ENCODE measurements around the gene ASXL1.

Gene ASXL1

DNA sequence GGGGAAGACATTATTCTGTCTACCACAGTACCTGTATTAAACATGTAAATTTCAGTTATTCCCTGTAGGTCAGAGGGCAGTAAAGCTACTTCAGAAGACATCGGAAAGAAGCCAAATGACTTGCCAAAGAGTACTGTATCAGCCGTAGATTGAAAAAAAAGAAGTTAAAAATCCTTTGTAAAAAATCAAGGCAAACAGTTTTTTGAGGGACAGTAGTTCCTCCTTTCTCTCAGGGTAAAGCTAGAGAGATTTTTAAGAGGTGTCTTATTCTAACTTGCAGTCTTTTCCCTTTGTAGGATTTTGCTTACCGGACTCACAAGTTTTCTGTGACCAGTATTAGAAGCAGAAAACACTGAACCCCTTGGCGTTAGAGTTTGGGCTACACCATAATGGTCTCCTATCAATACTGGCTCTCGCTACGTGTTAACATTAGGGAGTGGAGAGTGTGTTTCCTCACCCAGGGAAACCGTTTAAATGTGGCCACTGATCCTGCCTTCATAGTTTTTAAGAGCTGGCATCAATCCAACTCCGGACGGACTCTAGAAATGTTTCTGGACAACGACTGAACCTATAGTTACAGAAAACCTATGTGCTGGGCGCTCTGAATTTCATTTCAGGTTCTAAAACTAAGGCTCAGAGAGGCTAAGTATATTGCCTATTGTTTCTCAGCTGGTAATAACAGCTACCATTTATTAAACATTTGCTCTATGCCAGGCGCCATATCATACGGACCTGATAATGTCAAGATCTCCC lies 1.3 kb upstream of the ASXL1 start:
- peak overlapping the region; percentile 98 for H3K4me2 ChIP-seq (ENCODE audit: low read length)
- no peak overlapping the region for H3K9ac ChIP-seq
- peak overlapping the region; percentile 87 for H2AFZ ChIP-seq
- TF ChIP-seq, protein P1, sequence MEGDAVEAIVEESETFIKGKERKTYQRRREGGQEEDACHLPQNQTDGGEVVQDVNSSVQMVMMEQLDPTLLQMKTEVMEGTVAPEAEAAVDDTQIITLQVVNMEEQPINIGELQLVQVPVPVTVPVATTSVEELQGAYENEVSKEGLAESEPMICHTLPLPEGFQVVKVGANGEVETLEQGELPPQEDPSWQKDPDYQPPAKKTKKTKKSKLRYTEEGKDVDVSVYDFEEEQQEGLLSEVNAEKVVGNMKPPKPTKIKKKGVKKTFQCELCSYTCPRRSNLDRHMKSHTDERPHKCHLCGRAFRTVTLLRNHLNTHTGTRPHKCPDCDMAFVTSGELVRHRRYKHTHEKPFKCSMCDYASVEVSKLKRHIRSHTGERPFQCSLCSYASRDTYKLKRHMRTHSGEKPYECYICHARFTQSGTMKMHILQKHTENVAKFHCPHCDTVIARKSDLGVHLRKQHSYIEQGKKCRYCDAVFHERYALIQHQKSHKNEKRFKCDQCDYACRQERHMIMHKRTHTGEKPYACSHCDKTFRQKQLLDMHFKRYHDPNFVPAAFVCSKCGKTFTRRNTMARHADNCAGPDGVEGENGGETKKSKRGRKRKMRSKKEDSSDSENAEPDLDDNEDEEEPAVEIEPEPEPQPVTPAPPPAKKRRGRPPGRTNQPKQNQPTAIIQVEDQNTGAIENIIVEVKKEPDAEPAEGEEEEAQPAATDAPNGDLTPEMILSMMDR (IDR thresholded peaks at IDR 0.05): no peak
- H3K4me3 ChIP-seq (ENCODE audit: low read depth, low read length): peak overlapping the region; percentile 96
- no peaks in the 10 kb centered on the region for H3K27me3 ChIP-seq (ENCODE audit: control insufficient read depth, insufficient read depth, low read length)
- H3K36me3 ChIP-seq (ENCODE audit: control insufficient read depth, insufficient read depth, low read length): no peaks in the 10 kb centered on the region
- H3K4me1 ChIP-seq: peaks cover 3% of the 10 kb centered on the region
- H3K27ac ChIP-seq: no peak overlapping the region
- H3K79me2 ChIP-seq: peaks cover 7% of the 10 kb centered on the region
- H3K9me3 ChIP-seq (ENCODE audit: control insufficient read depth, low read length): no peaks in the 10 kb centered on the region

DNA sequence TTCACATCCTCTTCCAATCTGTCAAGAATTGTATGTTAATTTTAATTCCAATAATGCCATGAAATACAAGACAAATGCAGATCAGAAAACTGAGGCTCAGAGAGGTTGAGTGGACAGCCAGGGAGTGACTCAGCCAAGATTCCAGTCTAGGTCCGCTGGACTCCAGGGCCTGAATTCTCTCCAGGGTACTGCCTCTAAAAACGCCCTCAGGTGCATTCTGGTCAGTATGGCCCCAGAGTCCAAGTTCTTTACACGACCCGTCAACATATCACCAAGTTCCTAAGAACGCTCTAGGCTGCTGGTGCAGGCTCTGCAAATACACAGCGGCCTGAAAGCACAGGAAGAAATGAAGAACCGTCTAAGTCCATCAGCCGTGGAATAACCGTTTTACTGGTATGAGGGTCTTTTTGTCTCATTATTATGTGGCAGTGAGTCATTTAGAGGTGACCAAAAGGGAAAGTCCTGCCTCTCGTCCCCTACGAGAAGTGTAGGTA lies 709 bp upstream of the ASXL1 start:
- H3K9ac ChIP-seq: peak overlapping the region; percentile 42
- peak overlapping the region; percentile 96 for H3K4me3 ChIP-seq (ENCODE audit: low read depth, low read length)
- H3K27ac ChIP-seq: peak overlapping the region; percentile 97
- peak overlapping the region; percentile 98 for H3K4me2 ChIP-seq (ENCODE audit: low read length)
- no peaks in the 10 kb centered on the region for H3K36me3 ChIP-seq (ENCODE audit: control insufficient read depth, insufficient read depth, low read length)
- no peaks in the 10 kb centered on the region for H3K27me3 ChIP-seq (ENCODE audit: control insufficient read depth, insufficient read depth, low read length)
- no peaks in the 10 kb centered on the region for H3K9me3 ChIP-seq (ENCODE audit: control insufficient read depth, low read length)
- peaks cover 3% of the 10 kb centered on the region for H3K4me1 ChIP-seq
- H2AFZ ChIP-seq: peak overlapping the region; percentile 87
- TF ChIP-seq, protein P1 (IDR thresholded peaks at IDR 0.05): no peak
- peaks cover 7% of the 10 kb centered on the region for H3K79me2 ChIP-seq

DNA sequence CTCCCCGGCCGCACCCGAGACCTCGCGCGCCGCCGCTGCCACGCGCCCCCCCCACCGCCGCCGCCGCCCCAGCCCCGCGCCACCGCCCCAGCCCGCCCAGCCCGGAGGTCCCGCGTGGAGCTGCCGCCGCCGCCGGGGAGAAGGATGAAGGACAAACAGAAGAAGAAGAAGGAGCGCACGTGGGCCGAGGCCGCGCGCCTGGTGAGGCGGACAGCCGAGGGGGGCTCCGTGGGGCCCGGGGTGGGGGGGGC lies 426 bp downstream of the ASXL1 start:
- Histone ChIP-seq H3K4me2 (ENCODE audit: low read length) (peak overlapping the region; percentile 86), H3K4me3 (ENCODE audit: low read depth, low read length) (peak overlapping the region; percentile 72), H3K4me1 (peaks cover 8% of the 10 kb centered on the region)

DNA sequence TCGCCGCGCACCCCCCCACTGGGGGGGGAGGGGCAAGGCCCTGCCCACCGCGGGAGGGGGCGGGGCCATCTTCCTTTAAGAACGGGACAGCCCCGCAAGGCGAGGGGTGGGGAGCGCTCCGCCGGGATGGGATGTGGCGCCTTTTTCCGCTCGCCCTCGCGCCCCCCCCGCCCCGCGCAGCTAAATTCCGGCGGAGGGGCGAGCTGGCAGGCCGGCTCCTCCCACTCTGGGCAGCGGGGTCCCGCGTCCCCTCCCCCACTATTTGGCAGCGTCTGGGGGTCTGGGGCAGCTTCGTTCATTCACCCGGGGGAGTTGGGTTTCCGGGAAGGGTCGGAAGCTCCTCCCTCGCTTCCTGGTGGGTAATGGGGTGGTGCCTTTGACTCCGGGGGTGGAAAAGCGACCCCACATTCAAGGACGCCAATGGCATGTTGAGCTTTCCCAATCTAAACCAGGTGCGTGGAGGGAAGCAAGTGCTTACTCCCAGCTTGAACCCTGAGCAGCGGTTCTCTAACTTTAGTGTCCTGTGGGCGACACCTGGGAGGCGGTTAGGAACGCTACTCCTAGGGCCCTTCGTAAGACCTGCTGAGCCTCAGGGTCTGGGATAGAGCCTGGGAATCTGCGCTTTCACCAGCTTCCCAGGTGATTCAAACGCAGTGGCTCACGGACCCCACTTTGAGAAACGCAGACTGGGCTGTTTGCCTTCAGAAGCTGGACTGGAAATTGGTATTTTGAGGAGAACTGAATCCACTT lies 927 bp downstream of the ASXL1 start:
- Histone ChIP-seq H3K9me3 (ENCODE audit: control insufficient read depth, low read length) (no peaks in the 10 kb centered on the region), H3K9ac (no peak overlapping the region), H3K4me3 (ENCODE audit: low read depth, low read length) (peak overlapping the region; percentile 72), H2AFZ (peak overlapping the region; percentile 56), H3K79me2 (peaks cover 7% of the 10 kb centered on the region), H3K4me2 (ENCODE audit: low read length) (peak overlapping the region; percentile 86), H3K36me3 (ENCODE audit: control insufficient read depth, insufficient read depth, low read length) (no peaks in the 10 kb centered on the region), H3K4me1 (peaks cover 8% of the 10 kb centered on the region), H3K27ac (peak overlapping the region; percentile 78), H3K27me3 (ENCODE audit: control insufficient read depth, insufficient read depth, low read length) (no peaks in the 10 kb centered on the region)
- TF ChIP-seq, protein P1 (IDR thresholded peaks at IDR 0.05): no peak

More for the DNA sequence above, 426 bp downstream of the ASXL1 start:
- Histone ChIP-seq H2AFZ (peak overlapping the region; percentile 56), H3K79me2 (peaks cover 7% of the 10 kb centered on the region), H3K9ac (no peak overlapping the region), H3K27ac (peak overlapping the region; percentile 78), H3K27me3 (ENCODE audit: control insufficient read depth, insufficient read depth, low read length) (no peaks in the 10 kb centered on the region), H3K9me3 (ENCODE audit: control insufficient read depth, low read length) (no peaks in the 10 kb centered on the region), H3K36me3 (ENCODE audit: control insufficient read depth, insufficient read depth, low read length) (no peaks in the 10 kb centered on the region)
- TF ChIP-seq, protein P1 (IDR thresholded peaks at IDR 0.05): no peak

Measured in parathyroid adenoma (tissue), 2 donors.